Smooth muscle cell (in vitro differentiated cells): Measurements from ENCODE around the gene FASN. TPM values are rescaled to one million over a fixed set of nuclear protein-coding genes. Genes with fewer than 3 reads are reported as not detected.
A peak's percentile ranks its signal among the peaks of the same experiment; 100 is the strongest.

ENCODE experiments used
- DNase-seq: peaks from one replicate; lab custom pipeline; 2025; ENCODE audit not compliant: unreplicated experiment; lab: John Stamatoyannopoulos, UW
- H2AFZ ChIP-seq: fragments of 200-600 bp; sonication (generic); 2 replicates; pipeline ENCODE4 v1.6.0; 2016; ENCODE audit warnings: antibody characterized with exemption, low read depth, mild to moderate bottlenecking
- H3F3A ChIP-seq: fragments of 200-600 bp; sonication (generic); 2 replicates; pipeline ENCODE4 v1.6.0; 2017; ENCODE audit warnings: antibody characterized with exemption, low read depth
- H3K27ac ChIP-seq: fragments of 200-600 bp; sonication (generic); 2 replicates; pipeline ENCODE4 v1.5.1; 2016; ENCODE audit warnings: low read depth, mild to moderate bottlenecking
- H3K27me3 ChIP-seq: fragments of 200-600 bp; sonication (generic); 2 replicates; pipeline ENCODE4 v1.6.1; 2016; ENCODE audit warnings: low read depth, mild to moderate bottlenecking
- H3K36me3 ChIP-seq: fragments of 200-600 bp; sonication (generic); 2 replicates; pipeline ENCODE4 v1.5.1; 2016; ENCODE audit warnings: low read depth
- H3K4me1 ChIP-seq: fragments of 200-600 bp; sonication (generic); 2 replicates; pipeline ENCODE4 v1.5.1; 2016; ENCODE audit warnings: low read depth
- H3K4me2 ChIP-seq: fragments of 200-600 bp; sonication (generic); 2 replicates; pipeline ENCODE4 v1.6.0; 2016; ENCODE audit warnings: mild to moderate bottlenecking
- H3K4me3 ChIP-seq: fragments of 200-600 bp; sonication (generic); 2 replicates; pipeline ENCODE4 v1.5.1; 2016; ENCODE audit warnings: mild to moderate bottlenecking
- H3K79me2 ChIP-seq: fragments of 200-600 bp; sonication (generic); 2 replicates; pipeline ENCODE4 v1.6.0; 2016; ENCODE audit warnings: low read depth, mild to moderate bottlenecking
- H3K9ac ChIP-seq: fragments of 200-600 bp; sonication (generic); 2 replicates; pipeline ENCODE4 v1.6.0; 2016; ENCODE audit warnings: low read depth
- H3K9me3 ChIP-seq: fragments of 200-600 bp; sonication (generic); replicated peaks from 2 replicates; pipeline ENCODE4 v1.5.1; 2016; ENCODE audit warnings: low read depth
- H4K20me1 ChIP-seq: fragments of 200-600 bp; sonication (generic); 2 replicates; pipeline ENCODE4 v1.6.0; 2016; ENCODE audit warnings: low read depth
- CTCF ChIP-seq: fragments of 200-600 bp; sonication (generic); IDR thresholded peaks from 2 replicates; pipeline ENCODE4 v1.5.1; 2017; ENCODE audit warnings: borderline replicate concordance, mild to moderate bottlenecking, antibody characterized with exemption; ENCODE audit not compliant: insufficient read depth, poor library complexity, severe bottlenecking
- WGBS: methylation state at CpG from one replicate; pipeline ENCODE4 v1.1.7; 2016; ENCODE audit warnings: low lambda C conversion rate; 5-methylcytosine and 5-hydroxymethylcytosine counted together
- polyA plus RNA-seq: library from polyadenylated mRNA; unstranded; fragments of >200 nt; fragmentation: Nextera tagmentation; extraction: Ambion mirVana; gene quantifications from 2 replicates; pipeline ENCODE4 v1.2.1, GENCODE V29; 2016
- total RNA-seq: library from RNA; depleted of rRNA; stranded (reverse); fragments of >200 nt; gene quantifications from 2 replicates; pipeline ENCODE4 v1.2.3, GENCODE V29; 2014

The FASN gene
- total and polyA plus RNA-seq, 2 experiments from 2014 or later: 46.6 to 49.3 TPM

- WGBS: 3% methylated on average over 42 of the region's 47 CpGs
- TF ChIP-seq CTCF: no peak
Measured at GRCh38 chr17:82065193-82065637, 32.8 kb downstream of the FASN start.

GRCh38 chr17:82064433-82065192 lies 33.4 kb downstream of the FASN start:
- Histone ChIP-seq H3K9ac (peak overlapping the region; percentile 88), H2AFZ (no peak overlapping the region), H3K36me3 (no peaks in the 10 kb centered on the region), H4K20me1 (no peaks in the 10 kb centered on the region), H3K9me3 (no peaks in the 10 kb centered on the region), H3K27ac (no peak overlapping the region), H3K4me2 (peak overlapping the region; percentile 96), H3K27me3 (no peaks in the 10 kb centered on the region), H3K4me1 (peaks cover 6% of the 10 kb centered on the region), H3K4me3 (peak overlapping the region; percentile 74), H3F3A (no peaks in the 10 kb centered on the region), H3K79me2 (peaks cover 5% of the 10 kb centered on the region)
- WGBS: 60% methylated on average over 36 of the region's 36 CpGs
- DNase-seq: no peak
- TF ChIP-seq CTCF: no peak

More at GRCh38 chr17:82065193-82065637, 32.8 kb downstream of the FASN start:
- H3K27ac ChIP-seq: no peak overlapping the region
- no peaks in the 10 kb centered on the region for H3K36me3 ChIP-seq
- H3K9ac ChIP-seq: peak overlapping the region; percentile 88
- peaks cover 6% of the 10 kb centered on the region for H3K4me1 ChIP-seq
- H3K4me2 ChIP-seq: peak overlapping the region; percentile 96
- no peak overlapping the region for H2AFZ ChIP-seq
- H4K20me1 ChIP-seq: no peaks in the 10 kb centered on the region
- H3K27me3 ChIP-seq: no peaks in the 10 kb centered on the region
- H3K9me3 ChIP-seq: no peaks in the 10 kb centered on the region
- H3K4me3 ChIP-seq: peak overlapping the region; percentile 74
- H3F3A ChIP-seq: no peaks in the 10 kb centered on the region
- no peak for DNase-seq
- H3K79me2 ChIP-seq: peaks cover 5% of the 10 kb centered on the region

- H3K9ac ChIP-seq: no peak overlapping the region
- peaks cover 5% of the 10 kb centered on the region for H3K79me2 ChIP-seq
- no peak overlapping the region for H3K27ac ChIP-seq
- no peak for TF ChIP-seq CTCF
- no peak overlapping the region for H3K4me3 ChIP-seq
- no peaks in the 10 kb centered on the region for H3K9me3 ChIP-seq
- H3K4me2 ChIP-seq: peak overlapping the region; percentile 96
- H3K27me3 ChIP-seq: no peaks in the 10 kb centered on the region
- H3K36me3 ChIP-seq: no peaks in the 10 kb centered on the region
- H4K20me1 ChIP-seq: no peaks in the 10 kb centered on the region
- H3F3A ChIP-seq: no peaks in the 10 kb centered on the region
- H2AFZ ChIP-seq: no peak overlapping the region
- 94% methylated on average over 20 of the region's 20 CpGs for WGBS
- peaks cover 6% of the 10 kb centered on the region for H3K4me1 ChIP-seq
- DNase-seq: no peak
Measured at GRCh38 chr17:82063424-82064415, 34.3 kb downstream of the FASN start.
